Panc1 (cell line): ENCODE data around the gene CLDN2. TPM values are rescaled to one million over a fixed set of nuclear protein-coding genes. Genes with fewer than 3 reads are reported as not detected.

Source experiments
- total RNA-seq: library from RNA; stranded (reverse); gene quantifications from one replicate; pipeline ENCODE4 v1.2.1, GENCODE V29; 2021; ENCODE audit not compliant: unreplicated experiment

Gene CLDN2
- total RNA-seq, 1 experiment from 2014 or later = 0.10 TPM

Other genes with a start within 250 kb of the CLDN2 start
- gene RNF128, start 193.7 kb upstream of the CLDN2 start, total RNA-seq = 5.0 TPM
- 8.9 TPM for gene TBC1D8B, start 117.7 kb upstream of the CLDN2 start, total RNA-seq
- gene RIPPLY1, start 17.1 kb upstream of the CLDN2 start, total RNA-seq = not detected
- 7.4 TPM for gene MORC4, start 79.8 kb downstream of the CLDN2 start, total RNA-seq
- 15.1 TPM for gene RBM41, start 198.4 kb downstream of the CLDN2 start, total RNA-seq